Esophagus muscularis mucosa (tissue), 3 donors: ENCODE data around the gene CALD1.

ENCODE experiments used
- CTCF ChIP-seq, 3 experiments: fragments of 200-600 bp in 2 of 3; fragments of 450-650 bp in 1 of 3; sonication (generic) in 2 of 3; IDR thresholded peaks; one replicate each; pipeline ENCODE4 v1.5.1; 2017 to 2019; ENCODE audit warnings: antibody characterized with exemption in 3 of 3, mild to moderate bottlenecking in 2 of 3, moderate library complexity in 1 of 3
- POLR2A ChIP-seq: fragments of 450-650 bp; IDR thresholded peaks from one replicate; pipeline ENCODE4 v1.6.1; 2017; ENCODE audit warnings: antibody characterized with exemption, moderate library complexity, mild to moderate bottlenecking, low read depth
- POLR2AphosphoS5 ChIP-seq, 2 donors: sonication (generic); formaldehyde crosslinking; IDR thresholded peaks; one replicate each; pipeline ENCODE4 v1.6.1; 2017; ENCODE audit warnings: antibody characterized with exemption in 2 of 2

- TF ChIP-seq CTCF (IDR thresholded peaks at IDR 0.05) (no peak), POLR2AphosphoS5 (IDR thresholded peaks at IDR 0.05) (no peak), POLR2A (no peak)
Observed at GRCh38 chr7:134999136-134999535, 219.7 kb downstream of the CALD1 start.
